AG08396 (cell line): ENCODE measurements around the gene SLC25A24.
A peak's percentile ranks its signal among the peaks of the same experiment; 100 is the strongest.
"Not testable (repeated sequence)": the region's sequence is repeated elsewhere in the genome, so short reads cannot be mapped to it uniquely, and the experiment has no call there.

Experiments used
- DNase-seq: peaks from one replicate; pipeline ENCODE4 v3.0.0; 2012; ENCODE audit warnings: low spot score, mixed read lengths

The SLC25A24 gene

DNA sequence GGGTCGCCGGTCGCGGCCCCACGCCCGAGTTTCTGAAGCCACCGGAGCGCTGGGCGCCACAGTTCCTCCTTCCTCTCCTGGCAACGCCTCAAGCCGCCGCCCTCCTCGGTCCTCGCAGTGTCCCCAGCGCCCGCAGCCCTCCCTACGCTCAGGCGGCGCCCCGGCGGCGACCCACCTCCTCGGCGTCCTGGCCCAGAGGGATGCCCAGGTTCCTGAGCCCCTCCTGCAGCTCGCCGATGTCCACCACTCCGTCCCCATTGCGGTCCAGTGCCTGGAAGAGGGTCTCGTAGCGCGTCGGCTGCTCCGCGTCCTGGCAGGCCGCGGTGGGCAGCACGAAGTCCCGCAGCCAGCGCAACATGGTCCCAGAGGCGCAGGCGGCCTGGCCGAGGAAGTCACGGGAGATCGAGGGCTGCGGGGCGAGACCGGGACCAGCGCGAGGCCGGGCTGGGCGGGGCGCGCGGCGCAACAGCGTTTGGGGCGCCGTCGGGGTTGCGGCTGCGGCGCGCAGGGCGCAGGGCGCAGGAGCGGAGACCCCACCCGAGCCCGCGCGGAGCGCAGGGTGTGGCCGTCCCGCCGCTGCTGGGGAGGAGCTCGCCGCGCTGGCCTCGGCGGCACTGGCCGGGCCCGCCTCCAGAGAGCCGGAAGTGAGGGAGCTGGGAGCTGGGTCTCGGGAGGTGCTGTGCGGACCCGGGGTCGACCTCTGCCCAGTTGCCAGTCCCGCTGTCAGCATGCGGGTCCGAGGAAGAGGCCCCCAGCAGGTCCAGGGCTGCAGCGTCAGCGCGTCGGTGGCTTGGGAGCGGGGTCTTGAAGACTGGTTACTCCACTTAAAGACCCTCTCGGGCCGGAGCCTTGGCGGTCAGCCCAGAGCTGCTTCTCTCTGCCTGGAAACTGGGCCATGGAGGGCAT, at the start of gene SLC25A24:
TSS of gene SLC25A24 (minus strand) at position 563 of the 906 bp plus-strand sequence. CDS start at position 358, 205 bp downstream.
- DNase-seq: peak; percentile 95

- not testable (repeated sequence) for DNase-seq
Observed at GRCh38 chr1:108243976-108244375, 43.8 kb upstream of the SLC25A24 start, which contains the start of gene NBPF4. Gene NBPF4 (minus strand): TSS chr1:108244076. CDS start chr1:108243761, 315 bp downstream.

- not testable (repeated sequence) for DNase-seq
Observed at GRCh38 chr1:108239426-108239825, 39.3 kb upstream of the SLC25A24 start.

GRCh38 chr1:108235308-108235707, 35.2 kb upstream of the SLC25A24 start:
- not testable (repeated sequence) for DNase-seq

DNA sequence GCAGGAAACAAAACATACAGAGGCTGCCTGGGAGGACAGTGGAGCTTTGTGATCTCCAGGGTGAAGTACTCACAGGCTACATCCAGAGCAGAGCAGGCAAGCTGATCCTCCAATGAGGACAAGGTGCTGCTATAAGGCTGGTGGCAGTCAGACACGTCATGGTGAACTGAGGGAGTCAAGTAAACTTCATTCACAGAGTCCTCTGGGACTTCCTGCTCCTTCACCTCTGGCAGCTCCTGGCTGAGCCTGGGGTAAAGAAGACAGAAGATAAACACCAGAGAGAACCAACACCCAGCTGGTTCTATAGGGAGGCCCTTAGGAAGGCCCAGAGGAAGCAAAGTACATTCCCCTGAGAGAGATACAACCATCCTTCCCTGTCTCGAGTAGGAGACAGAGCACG, 32.0 kb upstream of the SLC25A24 start:
- not testable (repeated sequence) for DNase-seq

DNA sequence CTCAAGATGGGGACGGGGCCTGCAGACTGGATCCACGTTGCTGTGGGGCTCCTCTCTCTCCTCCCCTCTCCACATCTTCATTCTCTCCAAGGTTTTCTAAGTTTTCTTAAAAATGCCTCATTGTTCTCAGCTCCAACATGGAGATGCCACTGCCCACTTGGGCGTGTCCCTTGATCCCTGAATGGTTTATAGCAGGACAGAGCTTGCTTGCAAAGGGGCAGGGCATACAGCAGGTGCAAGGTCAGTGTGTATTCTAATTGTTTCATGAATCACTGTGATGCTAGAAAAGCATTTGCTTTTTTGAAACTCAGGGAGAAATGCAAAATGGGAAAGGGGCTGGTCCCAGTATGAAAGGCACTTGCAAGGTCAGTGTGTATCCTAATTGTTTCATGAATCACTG, 29.8 kb upstream of the SLC25A24 start:
- DNase-seq: not testable (repeated sequence)

GRCh38 chr1:108227772-108228171, 27.6 kb upstream of the SLC25A24 start:
- not testable (repeated sequence) for DNase-seq

DNA sequence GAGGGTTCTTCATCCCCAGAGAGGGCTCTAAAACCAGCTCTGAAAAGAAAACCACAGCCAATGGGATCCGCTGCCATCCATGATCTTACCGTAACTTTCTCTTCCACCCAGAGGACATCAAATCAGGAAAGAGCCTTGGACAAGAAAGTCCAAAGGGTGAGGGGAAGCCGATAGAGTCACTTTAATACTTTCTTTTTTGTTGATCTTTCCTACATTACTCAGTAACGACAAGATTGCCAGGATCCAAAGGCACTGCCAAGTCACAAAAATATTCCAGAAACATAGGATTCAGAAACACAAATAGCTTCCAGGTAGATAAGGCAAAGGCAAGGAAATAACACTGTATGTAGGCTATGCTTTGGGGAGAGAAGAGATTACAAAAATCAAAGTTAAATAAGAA, 26.7 kb upstream of the SLC25A24 start:
- not testable (repeated sequence) for DNase-seq

GRCh38 chr1:108223226-108223625, 23.1 kb upstream of the SLC25A24 start:
- not testable (repeated sequence) for DNase-seq

- not testable (repeated sequence) for DNase-seq
Observed at GRCh38 chr1:108217515-108218174, 17.5 kb upstream of the SLC25A24 start.

DNA sequence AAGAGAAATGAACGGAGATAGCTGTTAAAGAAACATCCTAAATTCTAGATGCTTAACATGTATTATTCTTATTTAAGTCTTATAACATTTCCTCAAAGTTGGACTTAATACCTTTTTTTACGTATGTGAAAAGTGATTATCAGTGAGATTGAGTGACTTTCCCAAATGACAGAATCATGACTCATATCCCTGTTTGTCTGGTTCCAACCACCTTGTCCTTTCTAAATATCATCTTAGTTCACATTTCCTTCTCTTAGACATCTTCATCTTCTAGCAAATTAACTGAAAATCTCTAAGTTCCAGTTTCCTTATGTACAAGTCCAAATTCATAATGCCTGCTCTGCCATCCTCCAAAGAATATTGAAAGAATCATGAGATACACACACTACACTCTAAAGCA, 16.9 kb upstream of the SLC25A24 start:
- DNase-seq: not testable (repeated sequence)

DNA sequence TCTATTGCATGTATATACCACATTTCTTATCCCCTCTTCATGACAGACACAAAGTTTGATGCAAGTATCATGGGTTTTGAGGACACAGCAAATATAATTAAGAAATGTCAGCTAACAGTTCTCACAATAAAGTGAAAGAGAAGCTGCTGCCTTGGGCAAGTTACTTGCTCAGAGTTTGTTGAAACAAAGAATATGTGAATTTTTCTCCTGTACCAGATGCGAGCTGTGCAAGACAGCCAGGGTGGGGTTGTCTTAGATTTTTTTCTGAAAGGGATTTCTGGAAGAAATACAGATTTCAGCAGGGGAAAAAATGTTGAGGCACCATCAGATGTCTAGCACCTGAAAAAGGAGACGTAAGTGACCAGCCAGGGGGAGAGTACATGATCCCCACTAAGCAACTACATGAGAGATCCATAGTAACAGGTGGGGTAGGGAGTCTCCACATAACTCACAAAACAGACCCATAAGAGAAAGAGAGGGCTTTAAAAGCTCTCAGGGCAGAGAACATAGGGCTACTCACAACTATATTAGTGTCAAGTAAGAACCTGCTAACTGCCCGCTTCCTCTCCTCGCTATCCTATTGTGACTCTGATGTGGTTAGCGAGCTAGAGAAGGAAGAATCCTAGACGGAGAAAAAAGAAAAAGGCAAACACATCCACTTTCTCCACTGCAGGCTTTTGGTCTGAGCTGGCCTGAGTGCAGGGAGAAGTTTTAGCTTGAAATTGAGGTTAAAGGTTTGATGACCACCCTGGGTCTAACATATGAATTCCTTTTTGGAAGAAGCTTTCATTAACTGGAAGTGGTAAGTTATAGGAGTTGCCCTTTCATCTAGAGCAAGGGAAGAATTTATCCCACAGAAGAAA, 16.1 kb upstream of the SLC25A24 start:
- DNase-seq: not testable (repeated sequence)

DNA sequence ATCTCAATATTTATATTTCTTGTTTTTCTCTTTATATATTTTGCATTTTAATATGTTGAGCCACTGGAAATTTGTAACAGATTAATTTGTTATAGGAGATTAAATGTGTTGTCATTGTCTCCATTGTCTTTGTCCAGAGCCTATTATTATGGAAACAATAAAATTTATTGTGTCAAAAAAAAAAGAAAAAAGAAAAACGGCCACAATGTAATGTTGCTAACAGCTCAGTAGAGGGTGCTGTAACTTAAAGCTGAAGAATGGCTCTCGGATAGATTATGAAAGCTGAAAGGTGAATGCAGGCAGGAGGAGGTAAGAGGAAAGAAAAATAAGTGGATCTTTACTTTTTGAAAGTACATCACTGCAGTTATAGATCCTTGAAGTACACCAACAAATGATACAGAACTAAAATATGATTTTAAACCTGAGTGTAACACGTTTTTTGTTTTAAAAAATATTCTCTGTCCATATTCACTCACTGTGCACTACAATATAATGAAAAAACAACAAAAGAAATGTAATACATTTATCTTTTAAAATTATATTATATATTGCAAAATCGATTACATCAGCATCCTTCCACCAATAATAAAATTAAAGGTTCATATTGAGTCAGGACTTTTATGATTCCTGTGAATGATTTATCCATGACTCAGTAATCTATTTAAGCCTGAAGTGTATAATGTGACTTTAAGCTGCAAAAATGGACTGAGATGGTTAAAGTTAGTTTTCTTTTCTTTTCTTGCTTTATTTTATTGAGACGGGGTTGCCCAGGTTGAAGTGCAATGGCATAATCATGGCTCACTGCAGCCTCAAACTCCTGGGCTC, 14.7 kb upstream of the SLC25A24 start:
- DNase-seq: not testable (repeated sequence)

GRCh38 chr1:108211014-108211413, 10.9 kb upstream of the SLC25A24 start:
- no peak for DNase-seq

GRCh38 chr1:108209456-108210108, 9.4 kb upstream of the SLC25A24 start:
- no peak for DNase-seq

DNA sequence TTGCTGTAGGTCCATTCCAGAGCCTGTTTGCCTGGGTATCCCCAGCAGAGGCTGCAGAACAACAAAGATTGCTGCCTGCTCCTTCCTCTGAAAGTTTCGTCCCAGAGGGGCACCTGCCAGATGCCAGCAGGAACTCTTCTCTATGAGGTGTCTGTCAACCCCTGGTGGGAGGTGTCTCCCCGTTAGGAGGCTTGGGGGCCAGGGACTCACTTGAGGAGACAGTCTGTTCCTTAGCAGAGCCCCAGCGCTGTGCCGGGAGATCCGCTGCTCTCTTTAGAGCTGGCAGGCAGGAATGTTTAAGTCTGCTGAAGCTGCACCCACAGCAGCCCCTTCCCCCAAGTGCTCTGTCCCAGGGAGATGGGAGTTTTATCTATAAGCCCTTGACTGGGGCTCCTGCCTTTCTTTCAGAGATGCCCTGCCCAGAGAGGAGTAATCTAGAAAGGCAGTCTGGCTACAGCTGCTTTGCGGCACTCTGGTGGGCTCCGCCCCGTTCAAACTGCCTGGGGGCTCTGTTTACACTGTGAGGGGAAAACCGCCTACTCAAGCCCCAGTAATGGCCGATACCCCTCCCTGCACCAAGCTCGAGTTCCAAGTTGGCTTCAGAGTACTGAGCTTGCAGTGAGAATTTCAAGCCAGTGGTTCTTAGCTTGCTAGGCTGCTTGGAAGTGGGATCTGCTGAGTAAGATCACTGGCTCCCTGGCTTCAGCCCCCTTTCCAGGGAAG, 8.7 kb upstream of the SLC25A24 start:
- no peak for DNase-seq

- DNase-seq: not testable (repeated sequence)
Observed at GRCh38 chr1:108203582-108203981, 3.4 kb upstream of the SLC25A24 start.

- DNase-seq: no peak
Observed at GRCh38 chr1:108201687-108202086, 1.5 kb upstream of the SLC25A24 start.

GRCh38 chr1:108200687-108201051, 526 bp upstream of the SLC25A24 start:
- peak; percentile 75 for DNase-seq

DNA sequence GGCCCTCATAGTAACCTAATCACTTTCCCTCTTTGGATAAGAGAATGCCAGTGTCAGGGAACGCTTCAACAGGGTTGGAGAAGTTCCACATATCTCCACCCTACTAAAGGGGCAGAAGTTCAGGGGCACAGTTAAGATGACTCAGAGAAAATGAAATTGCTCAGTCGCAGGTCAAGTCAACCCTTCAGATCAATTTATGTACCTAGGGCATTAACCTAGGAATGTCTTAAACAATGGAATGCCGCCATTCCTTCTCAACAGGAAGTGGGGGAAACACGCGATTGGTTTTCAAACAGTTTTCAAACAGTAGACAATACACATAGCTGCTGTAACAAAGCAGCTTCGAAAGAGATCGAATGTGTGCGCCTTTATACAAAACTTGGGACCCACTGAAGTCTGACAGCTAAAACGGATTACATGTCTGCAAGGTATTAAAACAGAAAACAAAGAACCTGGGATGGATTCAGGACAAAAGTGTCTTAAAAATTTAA, 897 bp downstream of the SLC25A24 start:
- peak; percentile 45 for DNase-seq
